HG03571 (cell line): Measurements from ENCODE around the gene PRKCSH.
"Not testable (repeated sequence)": the region's sequence is repeated elsewhere in the genome, so short reads cannot be mapped to it uniquely, and the experiment has no call there.

Source experiments
- ATAC-seq: cut with Tn5 transposase; IDR thresholded peaks from one replicate; pipeline ENCODE4 v1.9.1; 2021; ENCODE audit not compliant: unreplicated experiment

Gene PRKCSH, protein sequence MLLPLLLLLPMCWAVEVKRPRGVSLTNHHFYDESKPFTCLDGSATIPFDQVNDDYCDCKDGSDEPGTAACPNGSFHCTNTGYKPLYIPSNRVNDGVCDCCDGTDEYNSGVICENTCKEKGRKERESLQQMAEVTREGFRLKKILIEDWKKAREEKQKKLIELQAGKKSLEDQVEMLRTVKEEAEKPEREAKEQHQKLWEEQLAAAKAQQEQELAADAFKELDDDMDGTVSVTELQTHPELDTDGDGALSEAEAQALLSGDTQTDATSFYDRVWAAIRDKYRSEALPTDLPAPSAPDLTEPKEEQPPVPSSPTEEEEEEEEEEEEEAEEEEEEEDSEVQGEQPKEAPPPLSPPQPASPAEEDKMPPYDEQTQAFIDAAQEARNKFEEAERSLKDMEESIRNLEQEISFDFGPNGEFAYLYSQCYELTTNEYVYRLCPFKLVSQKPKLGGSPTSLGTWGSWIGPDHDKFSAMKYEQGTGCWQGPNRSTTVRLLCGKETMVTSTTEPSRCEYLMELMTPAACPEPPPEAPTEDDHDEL

GRCh38 chr19:11435057-11435832 is at the start of gene PRKCSH, which contains the start of gene ODAD3:
TSS of gene PRKCSH (plus strand) at chr19:11435635. CDS start at chr19:11436118, 483 bp downstream.
TSS of gene ODAD3 (minus strand) at chr19:11435121. CDS start at chr19:11435016, 105 bp downstream.
- ATAC-seq, result peak; percentile 91

DNA sequence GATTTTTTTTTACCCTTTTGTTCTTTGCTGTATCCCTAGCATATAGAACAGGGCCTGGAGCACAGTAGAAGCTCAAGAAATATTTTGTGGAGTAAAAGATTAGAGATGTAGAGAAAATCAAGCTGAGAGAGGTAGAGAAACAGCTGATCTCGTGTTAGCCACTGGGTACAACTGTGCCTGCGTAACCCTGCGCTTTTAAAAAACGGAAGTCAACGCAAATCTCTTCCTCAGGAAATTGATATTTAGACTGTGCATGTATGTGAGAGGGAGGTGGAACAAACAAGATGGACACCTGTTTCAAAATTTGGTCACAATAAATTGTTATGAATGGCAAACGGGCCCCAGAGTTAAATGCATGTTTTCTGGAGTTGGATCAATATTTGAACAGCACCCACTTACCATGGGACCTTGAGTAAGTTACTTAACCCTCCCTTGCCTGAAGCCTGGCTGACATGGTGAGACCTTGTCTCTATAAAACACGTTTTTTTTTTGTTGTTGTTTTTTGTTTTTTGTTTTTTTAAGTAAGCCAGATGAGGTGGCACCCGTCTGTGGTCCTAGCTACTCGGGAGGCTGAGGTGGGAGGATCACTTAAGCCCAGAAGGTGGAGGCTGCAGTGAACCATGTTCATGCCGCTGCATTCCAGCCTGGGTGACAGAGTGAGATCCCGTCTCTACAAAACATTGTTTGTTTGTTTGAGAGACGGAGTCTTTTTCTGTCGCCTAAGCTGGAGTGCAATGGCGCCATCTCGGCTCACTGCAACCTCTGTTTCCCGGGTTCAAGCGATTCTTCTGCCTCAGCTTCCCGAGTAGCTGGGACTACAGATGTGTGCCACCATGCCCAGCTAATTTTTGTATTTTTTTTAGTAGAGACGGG is 48.0 kb upstream of the PRKCSH start:
- ATAC-seq, result no peak

- ATAC-seq, result no peak
These were observed 45.1 kb upstream of the PRKCSH start for GRCh38 chr19:11390359-11390758.

DNA sequence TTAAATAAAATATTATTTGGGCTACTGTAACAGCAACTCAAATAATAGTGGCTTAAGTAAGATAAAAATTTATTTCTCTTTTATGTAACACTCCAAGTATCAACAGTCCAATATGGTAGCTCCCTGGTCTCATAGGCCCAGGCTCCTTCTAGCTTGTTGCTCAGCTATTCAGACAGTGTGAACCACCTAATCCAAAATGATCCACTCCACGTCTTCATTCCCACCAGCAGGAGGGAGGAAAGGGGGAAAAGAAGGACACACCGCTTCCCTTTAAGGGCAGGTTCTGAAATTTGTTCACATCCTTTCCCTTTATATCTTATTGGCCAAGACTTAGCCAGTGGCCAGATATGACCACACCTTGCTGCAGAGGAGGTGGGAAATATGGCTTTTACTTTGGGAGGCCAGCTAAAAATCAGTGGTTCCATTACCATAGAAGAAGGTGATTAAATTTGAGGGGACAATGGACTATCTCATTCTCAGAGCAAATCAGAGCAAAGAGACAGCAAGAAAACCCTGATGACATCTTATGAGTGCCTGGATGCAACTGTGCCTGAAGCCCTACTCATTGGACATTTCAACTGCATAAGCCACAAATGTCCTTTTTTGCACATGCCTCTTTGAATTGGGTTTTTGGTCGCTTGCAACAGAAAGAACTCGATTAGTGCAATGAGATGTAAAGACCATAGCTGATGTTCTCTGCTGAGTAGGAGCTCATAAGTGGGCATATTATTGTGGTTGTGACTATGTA is 44.3 kb upstream of the PRKCSH start:
- no peak for ATAC-seq

DNA sequence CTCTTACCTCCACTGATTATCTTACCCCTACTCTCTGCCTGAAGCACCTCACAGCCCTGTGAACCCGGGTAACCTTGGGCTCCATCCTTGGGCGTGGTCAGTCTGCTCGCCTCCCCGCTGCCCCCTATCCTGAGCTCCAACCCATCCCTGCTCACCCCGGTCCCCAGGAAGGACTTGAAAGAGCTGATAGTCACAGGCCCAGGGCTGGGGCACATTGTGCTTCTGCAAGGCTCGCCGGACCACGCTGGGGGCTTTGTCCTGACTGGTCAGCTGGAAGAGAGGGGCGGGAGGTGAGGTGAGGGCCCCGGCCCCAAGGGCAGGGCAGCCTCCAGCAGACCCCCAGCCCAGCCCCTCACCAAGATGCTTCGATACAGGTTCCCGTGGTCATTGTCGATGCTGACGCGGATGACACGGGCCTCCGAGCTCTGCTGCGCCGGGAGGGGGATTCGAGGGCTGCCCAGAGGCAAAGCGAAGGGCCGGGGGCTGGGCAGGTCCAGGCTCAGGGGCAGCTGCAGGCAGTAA is 38.3 kb upstream of the PRKCSH start:
- ATAC-seq, result no peak

GRCh38 chr19:11399667-11400066 is 35.8 kb upstream of the PRKCSH start:
- no peak for ATAC-seq

- no peak for ATAC-seq
These were observed 34.6 kb upstream of the PRKCSH start for GRCh38 chr19:11400798-11401197.

GRCh38 chr19:11401808-11402543 is 33.5 kb upstream of the PRKCSH start:
- ATAC-seq, result no peak

DNA sequence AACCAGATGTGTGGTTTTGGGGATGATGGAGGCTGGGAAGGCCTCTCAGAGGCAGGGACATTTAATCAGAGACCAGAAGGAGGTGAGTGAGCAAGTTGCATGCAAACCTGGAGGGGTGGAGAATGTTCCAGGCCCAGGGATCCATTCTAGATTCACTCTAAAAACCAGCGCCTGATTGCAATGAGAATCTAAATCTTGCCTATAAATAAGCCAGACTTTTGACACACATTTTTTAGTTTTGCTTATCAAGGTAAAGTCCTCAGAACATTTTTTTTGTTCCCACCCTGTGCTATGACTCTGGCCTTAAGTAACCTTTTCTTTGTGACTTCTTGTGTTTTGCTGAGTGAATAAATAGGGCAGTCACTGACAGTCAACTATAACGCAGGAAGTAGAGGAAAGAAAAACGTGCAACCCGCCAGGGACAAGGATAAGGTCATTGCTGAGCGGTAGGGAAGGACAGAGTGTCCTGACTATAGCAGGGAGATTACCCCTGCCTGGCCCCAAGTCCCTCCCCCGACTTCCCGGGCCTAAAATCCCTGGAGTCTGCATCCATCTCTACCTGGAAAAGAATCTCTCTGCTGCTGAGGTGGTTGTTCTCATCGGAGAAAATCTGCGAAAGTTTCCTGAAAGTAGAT is 30.7 kb upstream of the PRKCSH start:
- ATAC-seq, result no peak

GRCh38 chr19:11405846-11406643 is 29.4 kb upstream of the PRKCSH start:
- no peak for ATAC-seq

DNA sequence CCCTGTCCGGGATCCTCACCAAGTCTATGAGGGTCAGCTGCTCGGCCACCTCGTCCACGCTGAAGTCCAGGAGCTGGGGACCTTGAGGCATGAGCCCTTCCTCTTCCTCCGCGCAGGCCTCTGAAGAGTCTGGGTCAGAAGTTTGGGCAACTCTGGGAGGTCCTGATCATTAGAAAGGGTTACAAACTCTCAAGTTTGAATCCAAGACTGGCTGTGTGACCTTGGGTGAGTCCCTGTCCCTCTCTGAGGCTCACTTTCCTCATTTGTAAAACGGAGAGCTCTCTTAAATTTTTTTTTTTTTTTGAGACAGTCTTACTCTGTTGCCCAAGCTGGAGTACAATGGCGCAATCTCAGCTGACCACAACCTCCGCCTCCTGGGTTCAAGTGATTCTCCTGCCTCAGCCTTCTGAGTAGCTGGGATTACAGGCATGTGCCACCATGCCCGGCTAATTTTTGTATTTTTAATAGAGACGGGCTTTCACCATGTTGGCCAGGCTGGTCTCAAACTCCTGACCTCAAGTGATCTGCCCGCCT is 28.7 kb upstream of the PRKCSH start:
- ATAC-seq, result not testable (repeated sequence)

- ATAC-seq, result no peak
These were observed 26.8 kb upstream of the PRKCSH start for GRCh38 chr19:11408591-11408990.

GRCh38 chr19:11410682-11411081 is 24.8 kb upstream of the PRKCSH start:
- ATAC-seq, result no peak

GRCh38 chr19:11414544-11414943 is 20.9 kb upstream of the PRKCSH start:
- ATAC-seq, result no peak

DNA sequence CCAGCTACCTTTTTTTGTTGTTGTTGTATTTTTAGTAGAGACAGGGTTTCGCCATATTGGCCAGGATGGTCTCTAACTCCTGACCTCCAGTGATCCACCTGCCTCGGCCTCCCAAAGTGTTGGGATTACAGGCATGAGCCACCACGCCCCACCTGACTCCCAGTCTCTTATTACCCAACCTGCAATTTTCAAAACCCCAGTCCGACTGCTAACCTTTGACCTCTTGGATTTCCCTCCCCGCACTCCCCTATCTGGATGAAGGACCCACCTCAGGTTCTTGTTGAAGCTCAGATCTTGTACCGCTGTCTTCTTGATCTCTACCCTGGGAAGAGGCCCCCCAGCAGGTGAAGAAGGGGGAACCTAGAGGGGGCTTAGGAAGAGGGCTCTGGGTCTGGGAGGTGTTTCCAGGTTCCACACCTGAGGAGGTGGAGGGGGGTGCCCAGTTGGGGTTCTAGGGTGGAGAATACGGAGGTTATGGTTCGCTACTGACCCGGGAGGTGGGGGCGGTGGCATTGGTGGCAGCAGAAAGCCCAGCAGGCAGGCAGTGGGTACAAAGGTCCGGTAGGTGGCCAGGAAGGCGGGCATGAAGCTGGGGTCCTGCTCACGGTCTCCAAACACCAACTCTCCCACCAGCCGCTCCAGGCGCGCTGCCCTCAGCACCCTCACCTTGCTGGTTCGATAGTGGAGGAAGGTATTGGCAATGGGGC is 18.9 kb upstream of the PRKCSH start:
- no peak for ATAC-seq

DNA sequence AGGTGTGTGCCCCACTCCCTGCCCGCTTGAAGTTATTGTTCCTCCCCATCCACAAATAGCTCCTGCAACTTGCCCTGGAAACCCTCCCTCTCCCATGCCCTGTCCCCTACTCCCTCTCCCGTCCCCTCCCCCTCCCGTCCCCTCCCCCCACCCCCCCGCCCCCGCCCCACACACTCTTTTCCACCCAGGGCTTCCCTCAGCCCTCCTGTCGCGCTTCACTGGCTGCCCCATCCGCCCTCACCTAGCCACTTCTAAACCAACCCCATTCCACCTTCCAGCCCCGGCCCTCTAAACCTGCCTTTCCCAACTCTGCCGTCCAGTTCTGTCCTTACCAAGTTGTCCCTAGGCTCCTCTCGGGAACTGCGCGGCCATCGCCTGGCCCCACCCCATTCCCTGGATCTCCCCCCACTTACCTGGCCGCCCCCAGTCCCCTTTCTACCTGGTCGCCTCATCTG is 17.3 kb upstream of the PRKCSH start:
- ATAC-seq, result no peak
